Heart left ventricle (tissue), 13 donors: ENCODE results near the gene STAB1.

Experiments used
- POLR2A ChIP-seq, 2 donors: fragments of 450-650 bp; IDR thresholded peaks; one replicate each; pipeline ENCODE4 v1.6.1; 2017; ENCODE audit warnings: antibody characterized with exemption in 2 of 2, mild to moderate bottlenecking in 2 of 2, moderate library complexity in 2 of 2
- TF ChIP-seq, protein P1 (sequence below), 12 donors: fragments of 200-600 bp; sonication (generic) in 4 of 12; IDR thresholded peaks; one replicate each; pipeline versions ENCODE4 v1.5.0 to v1.8.0; 2018 to 2022; ENCODE audit warnings: antibody characterized with exemption in 12 of 12, mild to moderate bottlenecking in 5 of 12
- donor health status: ischemic (EF 13 %, LVEDD 7.1; RV severe dilation, severe dysfunction).
- donor health status: DM: no; HTN: yes; CAD: no.
- donor health status: DM: no; HTN: no; CAD: no.
- donor health status: ischemic (EF 25% LVEDD 6.9; RV normal size, moderate dysfunction).
- donor health status: ischemic (EF 25% LVEDD 5.7; RV mildly dilated, moderate dysfunction).
- donor health status: ischemic (EF 35%, LVEDD 5.7; RV mildly dilated, moderate dysfunction).
- donor health status: nonischemic (EF 11% LVEDD 7.7; RV severe dilation, severe dysfunction).
- donor health status: DM: yes; HTN: yes; CAD: no.
- donor health status: PGD.
- donor health status: ischemic (EF 29% LVEDD 5.4; RV normal size, mild dysfunction).
- donor health status: nonischemic (EF 23%, LVEDD 6.1; RV moderate dilation, normal function).

GRCh38 chr3:52452570-52453221 is 42.4 kb upstream of the STAB1 start:
- TF ChIP-seq, protein P1, sequence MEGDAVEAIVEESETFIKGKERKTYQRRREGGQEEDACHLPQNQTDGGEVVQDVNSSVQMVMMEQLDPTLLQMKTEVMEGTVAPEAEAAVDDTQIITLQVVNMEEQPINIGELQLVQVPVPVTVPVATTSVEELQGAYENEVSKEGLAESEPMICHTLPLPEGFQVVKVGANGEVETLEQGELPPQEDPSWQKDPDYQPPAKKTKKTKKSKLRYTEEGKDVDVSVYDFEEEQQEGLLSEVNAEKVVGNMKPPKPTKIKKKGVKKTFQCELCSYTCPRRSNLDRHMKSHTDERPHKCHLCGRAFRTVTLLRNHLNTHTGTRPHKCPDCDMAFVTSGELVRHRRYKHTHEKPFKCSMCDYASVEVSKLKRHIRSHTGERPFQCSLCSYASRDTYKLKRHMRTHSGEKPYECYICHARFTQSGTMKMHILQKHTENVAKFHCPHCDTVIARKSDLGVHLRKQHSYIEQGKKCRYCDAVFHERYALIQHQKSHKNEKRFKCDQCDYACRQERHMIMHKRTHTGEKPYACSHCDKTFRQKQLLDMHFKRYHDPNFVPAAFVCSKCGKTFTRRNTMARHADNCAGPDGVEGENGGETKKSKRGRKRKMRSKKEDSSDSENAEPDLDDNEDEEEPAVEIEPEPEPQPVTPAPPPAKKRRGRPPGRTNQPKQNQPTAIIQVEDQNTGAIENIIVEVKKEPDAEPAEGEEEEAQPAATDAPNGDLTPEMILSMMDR (IDR thresholded peaks at IDR 0.05): no peak
- peak; percentile 58 to 89 for TF ChIP-seq POLR2A (IDR thresholded peaks at IDR 0.05)
